Liver (tissue), 9 donors: ENCODE measurements around the gene FOXL1. TPM values are rescaled to one million over a fixed set of nuclear protein-coding genes. Genes with fewer than 3 reads are reported as not detected.

ENCODE experiments used
- DNase-seq: peaks from one replicate; pipeline ENCODE4 v3.0.0-alpha.2; 2017; ENCODE audit warnings: low spot score
- H3K27ac ChIP-seq, 2 donors: one replicate each; pipeline ENCODE4 v1.7.0; 2013; ENCODE audit warnings: inconsistent platforms in 2 of 2, low read length in 2 of 2, control low read depth in 1 of 2, low read depth in 1 of 2, mild to moderate bottlenecking in 1 of 2
- H3K27me3 ChIP-seq, 4 donors: one replicate each; pipeline versions ENCODE4 v1.6.1 to v1.7.0; 2013; ENCODE audit warnings: low read length in 3 of 4, inconsistent platforms in 1 of 4, mild to moderate bottlenecking in 1 of 4, moderate library complexity in 1 of 4; ENCODE audit not compliant: control insufficient read depth in 4 of 4, insufficient read depth in 4 of 4
- H3K36me3 ChIP-seq, 4 donors: one replicate each; pipeline versions ENCODE4 v1.6.1 to v1.7.0; 2013; ENCODE audit warnings: low read length in 3 of 4, mild to moderate bottlenecking in 3 of 4, low read depth in 1 of 4, moderate library complexity in 1 of 4; ENCODE audit not compliant: control insufficient read depth in 4 of 4, insufficient read depth in 3 of 4
- H3K4me1 ChIP-seq, 4 donors: one replicate each; pipeline versions ENCODE4 v1.6.1 to v1.7.0; 2013; ENCODE audit warnings: low read length in 3 of 4, mild to moderate bottlenecking in 3 of 4, moderate library complexity in 1 of 4; ENCODE audit not compliant: control insufficient read depth in 4 of 4, insufficient read depth in 4 of 4
- H3K4me3 ChIP-seq, 3 donors: one replicate each; pipeline versions ENCODE4 v1.6.1 to v1.7.0; 2013; ENCODE audit warnings: low read length in 3 of 3, control low read depth in 1 of 3, low read depth in 1 of 3, mild to moderate bottlenecking in 1 of 3
- H3K9ac ChIP-seq, 2 donors: one replicate each; pipeline ENCODE4 v1.7.0; 2013; ENCODE audit warnings: low read length in 2 of 2, mild to moderate bottlenecking in 2 of 2, moderate library complexity in 2 of 2, control low read depth in 1 of 2, low read depth in 1 of 2
- H3K9me3 ChIP-seq, 4 donors: one replicate each; pipeline versions ENCODE4 v1.6.1 to v1.7.0; 2013; ENCODE audit warnings: low read length in 3 of 4; ENCODE audit not compliant: control insufficient read depth in 4 of 4
- CTCF ChIP-seq: fragments of 150-350 bp; IDR thresholded peaks from 2 replicates; pipeline ENCODE4 v1.5.1; 2017; ENCODE audit warnings: improper control_type of control experiment, low read depth, low read length; ENCODE audit not compliant: missing input control
- EGR1 ChIP-seq, 2 donors: IDR thresholded peaks; 2 replicates each; pipeline ENCODE4 v1.6.1; 2016 to 2018; ENCODE audit warnings: antibody characterized with exemption in 2 of 2, low read depth in 2 of 2
- FOXA1 ChIP-seq: IDR thresholded peaks from 2 replicates; pipeline ENCODE4 v1.6.1; 2016; ENCODE audit warnings: antibody characterized with exemption
- GABPA ChIP-seq, 2 donors: IDR thresholded peaks in 1 of 2; conservative IDR thresholded peaks in 1 of 2; 2 replicates each; pipeline ENCODE4 v1.6.1; 2016; ENCODE audit warnings: antibody characterized with exemption in 2 of 2, mild to moderate bottlenecking in 1 of 2, moderate library complexity in 1 of 2
- HNF4G ChIP-seq: IDR thresholded peaks from 2 replicates; pipeline ENCODE4 v1.6.1; 2016; ENCODE audit warnings: antibody characterized with exemption
- NR2F2 ChIP-seq: IDR thresholded peaks from 2 replicates; pipeline ENCODE4 v1.6.1; 2016; ENCODE audit warnings: antibody characterized with exemption
- RAD21 ChIP-seq, 2 donors: IDR thresholded peaks; 2 replicates each; pipeline ENCODE4 v1.6.1; 2016; ENCODE audit warnings: antibody characterized with exemption in 2 of 2, mild to moderate bottlenecking in 2 of 2
- REST ChIP-seq: IDR thresholded peaks from 2 replicates; pipeline ENCODE4 v1.6.1; 2016; ENCODE audit warnings: antibody characterized with exemption, mild to moderate bottlenecking
- RXRA ChIP-seq, 2 donors: IDR thresholded peaks; 2 replicates each; pipeline ENCODE4 v1.6.1; 2017 to 2018; ENCODE audit warnings: antibody characterized with exemption in 2 of 2, mild to moderate bottlenecking in 1 of 2
- SP1 ChIP-seq: IDR thresholded peaks from 2 replicates; pipeline ENCODE4 v1.6.1; 2018; ENCODE audit warnings: antibody characterized with exemption, mild to moderate bottlenecking
- TAF1 ChIP-seq: conservative IDR thresholded peaks from 2 replicates; pipeline ENCODE4 v1.6.1; 2016; ENCODE audit warnings: antibody characterized with exemption, mild to moderate bottlenecking
- WGBS: extraction: QIAGEN DNeasy Blood & Tissue Kit; methylation state at CpG from one replicate; pipeline ENCODE4 v1.1.7; 2013; 5-methylcytosine and 5-hydroxymethylcytosine counted together
- polyA plus RNA-seq, 2 donors: library from polyadenylated mRNA; stranded (reverse) in 1 of 2; unstranded in 1 of 2; fragments of 200-250 nt in 1 of 2; fragments of >200 nt in 1 of 2; fragmentation: Nextera tagmentation in 1 of 2; extraction: Ambion mirVana in 1 of 2; gene quantifications; one replicate each; pipeline versions ENCODE4 v1.2.1 to v1.2.3, GENCODE V29; 2013 to 2015
- total RNA-seq, 2 donors: library from RNA; depleted of rRNA; stranded (reverse); fragments of >200 nt; gene quantifications; one replicate each; pipeline ENCODE4 v1.2.3, GENCODE V29; 2014
- TF ChIP-seq, protein P1 (sequence below): IDR thresholded peaks from 2 replicates; pipeline ENCODE4 v1.6.1; 2016; ENCODE audit warnings: antibody characterized with exemption
- TF ChIP-seq, protein P2 (sequence below): IDR thresholded peaks from 2 replicates; pipeline ENCODE4 v1.6.1; 2016; ENCODE audit warnings: antibody characterized with exemption
- TF ChIP-seq, protein P3 (sequence below): IDR thresholded peaks from 2 replicates; pipeline ENCODE4 v1.6.1; 2016; ENCODE audit warnings: antibody characterized with exemption
- donor health status: healthy.
- donor health status: healthy.
- donor health status: healthy.
- donor health status: healthy.
- donor health status: healthy.

Gene FOXL1
- total and polyA plus RNA-seq, 4 donors: 0.05 to 0.06 TPM; not detected in 2

DNA sequence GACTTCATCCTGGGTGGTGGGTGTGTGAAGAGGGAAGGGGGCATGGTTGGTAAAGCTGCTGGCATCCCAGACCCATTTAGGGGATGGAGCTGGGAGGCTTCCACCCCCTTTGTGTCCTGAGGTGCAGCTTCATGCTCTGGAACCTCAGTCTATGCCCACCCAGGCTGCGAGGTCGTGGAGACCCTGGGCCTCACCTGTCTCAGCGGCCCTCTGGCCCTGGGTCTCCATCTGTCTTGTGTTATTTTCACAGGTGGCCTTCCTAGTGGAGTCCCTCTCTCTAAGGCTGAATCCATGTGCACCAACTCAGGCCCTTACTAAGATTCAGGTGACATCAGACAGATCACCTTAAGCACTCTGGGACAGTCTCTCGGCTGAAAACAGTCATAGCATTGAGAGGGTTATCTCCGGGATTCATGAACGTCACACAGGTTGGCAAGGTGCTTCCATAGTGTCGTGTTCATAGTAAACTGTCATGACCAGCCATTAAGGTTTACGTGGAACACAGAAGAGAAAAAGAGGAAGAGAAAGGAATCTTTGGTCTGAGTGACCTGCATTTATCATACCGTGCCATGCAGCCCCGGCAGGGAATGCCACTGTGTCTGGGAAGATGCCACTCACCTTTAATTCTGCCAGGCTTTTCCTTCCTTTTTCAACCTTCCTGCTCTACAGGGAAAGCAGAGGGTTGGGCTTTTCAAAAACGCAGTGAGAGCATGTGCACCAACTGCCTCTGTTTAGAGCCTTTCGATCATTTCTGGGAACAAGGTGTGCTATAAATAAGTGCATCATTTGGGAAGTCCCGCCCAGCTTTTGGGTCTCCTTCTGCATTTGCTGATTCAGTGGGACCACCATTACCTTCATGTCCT, 4.5 kb upstream of the FOXL1 start:
- no peaks in the 10 kb centered on the region for H3K36me3 ChIP-seq
- peaks cover 0 to 3% (median 1%) of the 10 kb centered on the region in 4 donors for H3K4me1 ChIP-seq
- no peaks in the 10 kb centered on the region for H3K9me3 ChIP-seq
- DNase-seq: no peak
- WGBS: 38% methylated on average over 13 of the region's 13 CpGs
- H3K27ac ChIP-seq: no peak overlapping the region
- H3K9ac ChIP-seq: no peak overlapping the region
- TF ChIP-seq EGR1 (IDR thresholded peaks at IDR 0.05; ENCODE audit: low read depth in 2 of 2) (no peak), NR2F2 (no peak), REST (no peak), CTCF (no peak), RXRA (IDR thresholded peaks at IDR 0.05) (no peak), RAD21 (IDR thresholded peaks at IDR 0.05) (no peak), TAF1 (no peak), HNF4G (no peak), GABPA (IDR thresholded peaks at IDR 0.05 in 1 of 2, conservative IDR thresholded peaks at IDR 0.05 in 1 of 2) (no peak), SP1 (no peak), FOXA1 (no peak)
- TF ChIP-seq, protein P1, sequence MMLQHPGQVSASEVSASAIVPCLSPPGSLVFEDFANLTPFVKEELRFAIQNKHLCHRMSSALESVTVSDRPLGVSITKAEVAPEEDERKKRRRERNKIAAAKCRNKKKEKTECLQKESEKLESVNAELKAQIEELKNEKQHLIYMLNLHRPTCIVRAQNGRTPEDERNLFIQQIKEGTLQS: no peak
- TF ChIP-seq, protein P2, sequence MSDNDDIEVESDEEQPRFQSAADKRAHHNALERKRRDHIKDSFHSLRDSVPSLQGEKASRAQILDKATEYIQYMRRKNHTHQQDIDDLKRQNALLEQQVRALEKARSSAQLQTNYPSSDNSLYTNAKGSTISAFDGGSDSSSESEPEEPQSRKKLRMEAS: no peak
- TF ChIP-seq, protein P3, sequence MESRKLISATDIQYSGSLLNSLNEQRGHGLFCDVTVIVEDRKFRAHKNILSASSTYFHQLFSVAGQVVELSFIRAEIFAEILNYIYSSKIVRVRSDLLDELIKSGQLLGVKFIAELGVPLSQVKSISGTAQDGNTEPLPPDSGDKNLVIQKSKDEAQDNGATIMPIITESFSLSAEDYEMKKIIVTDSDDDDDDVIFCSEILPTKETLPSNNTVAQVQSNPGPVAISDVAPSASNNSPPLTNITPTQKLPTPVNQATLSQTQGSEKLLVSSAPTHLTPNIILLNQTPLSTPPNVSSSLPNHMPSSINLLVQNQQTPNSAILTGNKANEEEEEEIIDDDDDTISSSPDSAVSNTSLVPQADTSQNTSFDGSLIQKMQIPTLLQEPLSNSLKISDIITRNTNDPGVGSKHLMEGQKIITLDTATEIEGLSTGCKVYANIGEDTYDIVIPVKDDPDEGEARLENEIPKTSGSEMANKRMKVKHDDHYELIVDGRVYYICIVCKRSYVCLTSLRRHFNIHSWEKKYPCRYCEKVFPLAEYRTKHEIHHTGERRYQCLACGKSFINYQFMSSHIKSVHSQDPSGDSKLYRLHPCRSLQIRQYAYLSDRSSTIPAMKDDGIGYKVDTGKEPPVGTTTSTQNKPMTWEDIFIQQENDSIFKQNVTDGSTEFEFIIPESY: no peak
- peaks cover 4 to 45% (median 20%) of the 10 kb centered on the region in 4 donors for H3K27me3 ChIP-seq
- H3K4me3 ChIP-seq: no peak overlapping the region
